HG03066 (cell line): ENCODE measurements around the gene SNX13.

Experiments
- ATAC-seq: cut with Tn5 transposase; IDR thresholded peaks from one replicate; pipeline ENCODE4 v1.9.1; 2021; ENCODE audit warnings: low read depth; ENCODE audit not compliant: unreplicated experiment

The SNX13 gene

GRCh38 chr7:17792075-17792936, 148.0 kb downstream of the SNX13 start:
- no peak for ATAC-seq

DNA sequence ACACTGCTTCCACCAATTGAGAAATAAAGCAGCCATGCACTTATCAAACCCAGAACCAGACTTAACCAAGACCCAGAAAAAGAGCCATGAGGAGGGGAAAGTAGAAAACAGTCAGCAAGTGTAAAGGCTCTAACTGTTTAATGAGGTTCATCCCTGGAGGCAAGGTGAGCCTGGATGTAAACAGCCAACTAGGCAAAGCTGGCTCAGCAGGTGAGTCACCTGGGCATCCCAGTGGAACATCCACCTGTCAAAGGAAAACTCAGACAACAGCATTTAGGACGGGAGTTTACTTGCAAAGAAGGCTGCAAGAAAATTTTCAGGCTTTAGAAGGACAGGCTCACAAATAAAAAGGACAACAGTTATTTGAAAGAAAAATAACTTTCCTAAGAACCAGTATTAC, 153.0 kb downstream of the SNX13 start:
- no peak for ATAC-seq

GRCh38 chr7:17786314-17786852, 153.9 kb downstream of the SNX13 start:
- no peak for ATAC-seq

- ATAC-seq = no peak
Measured at GRCh38 chr7:17782216-17782549, 158.1 kb downstream of the SNX13 start.

DNA sequence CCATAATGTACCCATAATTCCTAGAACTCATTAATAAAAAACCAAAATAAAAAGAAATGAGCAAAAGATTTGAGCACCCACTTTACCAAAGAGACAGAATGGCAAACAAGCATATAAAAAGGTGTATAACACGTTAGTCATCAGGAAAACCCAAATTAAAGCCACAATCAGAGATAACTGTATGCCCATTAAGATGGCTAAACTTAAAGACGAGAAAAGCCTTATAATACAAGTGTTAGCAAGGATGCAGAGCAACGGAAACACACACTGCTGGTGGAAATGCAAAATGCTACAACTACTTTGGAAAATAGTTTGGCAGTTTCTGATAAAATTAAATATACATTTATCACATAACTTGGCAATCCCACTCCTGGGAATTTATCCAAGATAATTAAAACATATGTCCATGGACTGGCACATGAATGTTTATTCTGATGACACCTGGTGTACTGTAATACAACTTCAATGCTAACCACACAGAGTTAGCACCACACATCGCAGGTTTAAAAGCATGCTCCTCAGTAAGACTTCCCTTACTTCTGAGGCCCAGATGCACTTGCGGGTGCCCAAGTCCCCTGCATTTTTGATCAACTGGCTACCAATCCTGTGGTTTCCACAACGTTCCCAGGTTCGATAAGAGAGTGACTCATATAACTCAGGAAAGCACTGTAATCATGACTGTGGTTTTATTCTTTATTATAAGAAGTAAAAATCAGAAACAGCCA, 158.6 kb downstream of the SNX13 start:
- ATAC-seq = no peak

DNA sequence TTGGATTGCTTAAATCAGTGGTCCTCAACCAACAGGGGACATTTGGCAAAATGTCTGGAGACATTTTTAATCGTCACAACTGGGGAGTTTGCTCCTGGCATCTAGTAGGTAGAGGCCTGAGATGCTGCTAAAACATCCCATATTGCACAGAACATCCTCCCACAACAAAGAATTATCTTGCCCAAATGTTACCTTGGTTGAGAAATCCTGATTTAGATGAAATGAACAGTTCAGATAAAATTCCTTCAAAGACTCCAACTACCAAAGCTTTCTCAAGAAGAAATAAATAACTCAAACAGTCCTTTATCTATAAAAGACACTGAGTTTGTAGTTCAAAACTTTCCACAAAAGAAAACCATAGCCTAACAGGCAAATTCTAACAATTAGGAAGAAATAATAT, 160.9 kb downstream of the SNX13 start:
- ATAC-seq = no peak

DNA sequence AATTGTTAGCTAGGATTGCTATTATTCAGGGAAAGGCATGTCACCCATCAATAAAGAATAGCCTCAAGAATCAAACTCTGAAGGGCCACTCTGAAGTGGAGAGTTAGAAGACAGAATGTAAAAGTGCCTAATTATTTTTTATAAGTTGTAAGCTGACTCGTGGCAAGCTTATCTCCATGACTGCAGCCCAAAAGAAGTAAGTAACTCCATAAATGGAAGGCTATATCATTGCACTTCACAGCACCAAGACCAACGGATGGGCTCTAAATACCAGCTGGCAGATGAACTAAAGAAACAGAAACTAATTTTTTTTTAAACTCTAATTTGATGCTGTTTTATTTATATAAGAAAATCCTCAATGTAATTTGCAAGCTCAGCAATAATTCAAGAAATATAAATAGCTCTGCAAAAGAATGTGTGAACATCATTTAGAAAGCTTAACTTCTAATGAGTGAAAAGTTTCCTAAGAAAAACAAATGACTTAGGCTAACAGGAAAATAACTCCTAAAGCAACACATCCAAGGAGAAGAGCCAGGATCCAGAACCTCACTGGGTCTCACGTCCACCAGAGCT, 165.5 kb downstream of the SNX13 start:
- ATAC-seq = no peak

GRCh38 chr7:17774248-17774647, 166.0 kb downstream of the SNX13 start:
- no peak for ATAC-seq

DNA sequence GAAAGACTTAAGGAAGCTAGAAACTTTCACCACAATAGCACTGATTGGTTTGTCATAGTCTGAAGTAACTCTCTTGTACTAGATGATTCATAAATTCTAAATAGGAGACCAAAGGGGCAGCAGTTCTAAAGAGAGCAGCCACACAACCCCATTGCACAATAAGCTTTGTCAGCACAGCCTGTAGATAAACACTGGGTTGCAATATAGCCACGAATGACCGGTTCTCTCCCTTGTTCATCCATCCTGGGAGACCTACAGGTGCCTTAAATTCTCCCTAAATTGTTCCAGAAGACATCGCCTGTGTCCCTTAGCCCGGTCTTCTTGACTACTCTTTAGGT, 167.0 kb downstream of the SNX13 start:
- no peak for ATAC-seq

DNA sequence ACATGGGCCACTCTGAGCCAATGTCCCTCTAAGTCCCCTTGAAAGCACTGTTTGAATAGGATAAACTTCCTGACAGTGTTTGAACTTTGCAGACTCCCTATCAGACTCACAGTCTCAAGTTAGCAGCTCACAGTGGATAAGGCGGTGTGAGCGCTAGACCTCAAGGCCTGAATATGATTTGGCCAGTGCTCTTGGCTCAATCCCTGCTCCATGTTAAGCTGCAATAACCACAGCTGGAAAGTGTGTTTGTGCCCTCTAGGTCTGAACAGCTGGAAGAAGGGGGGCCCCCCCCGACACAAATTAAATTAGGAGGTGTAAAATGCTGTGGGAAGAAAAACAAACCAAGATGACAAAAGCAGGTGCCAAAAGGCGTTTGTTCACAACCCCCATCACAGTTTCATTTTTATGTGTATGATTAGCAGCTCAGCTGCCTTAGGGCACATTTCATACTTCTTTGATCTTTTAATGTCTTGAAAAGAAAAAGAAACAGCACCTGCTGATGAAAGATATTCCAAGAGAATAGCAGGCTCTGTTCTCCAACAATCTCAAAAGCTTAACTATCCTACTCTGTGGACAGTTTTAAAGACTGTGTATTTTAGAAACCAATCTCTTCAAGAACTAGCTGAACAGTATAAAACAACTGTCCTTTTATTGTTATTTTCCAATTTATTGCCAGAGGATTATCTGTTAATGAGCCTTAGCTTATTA, 167.6 kb downstream of the SNX13 start:
- ATAC-seq = no peak

DNA sequence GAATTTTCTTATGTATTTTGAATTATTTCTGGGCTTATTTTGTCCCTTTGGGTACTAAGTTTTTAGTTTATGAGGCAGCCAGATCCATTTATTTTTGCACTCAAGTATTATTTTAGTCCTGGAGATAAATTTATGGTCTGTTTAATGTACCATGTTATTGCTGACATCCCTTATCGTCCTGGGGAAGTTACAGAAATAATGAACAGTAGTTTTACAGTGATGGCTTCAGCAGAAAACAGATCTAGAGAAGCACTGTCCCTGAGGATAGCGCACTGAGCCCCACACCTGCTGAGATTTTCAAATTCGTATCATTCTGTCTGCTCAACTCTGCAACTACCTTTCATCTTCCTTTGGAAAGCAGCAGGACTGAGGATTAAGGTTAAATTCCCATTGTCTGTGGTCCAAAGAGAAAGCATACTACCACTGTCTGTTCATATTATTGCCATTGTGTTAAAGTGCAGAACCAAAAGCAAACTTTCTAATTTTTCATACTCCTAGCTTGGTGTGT, 168.3 kb downstream of the SNX13 start:
- no peak for ATAC-seq

DNA sequence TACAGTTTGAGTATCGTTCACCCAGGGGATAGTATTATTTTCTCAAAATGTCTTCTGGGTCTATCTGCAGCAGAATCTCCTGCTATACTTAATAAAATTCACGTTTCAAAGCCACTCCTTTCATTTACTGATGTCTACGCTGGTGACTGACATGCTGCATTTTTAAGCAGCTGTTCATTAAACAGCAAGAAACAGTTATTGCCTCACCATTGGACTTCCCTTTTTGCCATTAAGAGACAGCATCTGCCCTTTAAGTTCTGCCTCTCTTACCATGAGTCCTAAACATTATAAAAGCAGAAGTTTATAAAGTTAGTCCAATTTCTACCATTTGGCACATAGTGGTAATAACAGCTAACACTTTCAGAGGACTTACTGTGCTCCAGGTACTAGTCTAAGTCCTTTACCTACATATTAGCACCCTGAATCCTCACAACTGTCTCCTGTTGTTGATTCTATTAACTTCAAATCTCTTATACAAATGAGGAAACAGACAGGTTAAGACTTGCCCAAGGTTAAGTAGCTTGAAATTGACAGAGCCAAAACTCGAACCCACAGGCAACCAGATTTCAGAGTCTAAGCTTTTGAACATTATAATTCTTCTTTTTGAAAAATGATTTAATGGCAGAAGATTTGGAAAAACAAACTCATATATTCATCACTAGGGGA, 169.5 kb downstream of the SNX13 start:
- ATAC-seq = no peak

- ATAC-seq = peak; percentile 56
Measured at GRCh38 chr7:17769918-17770317, 170.4 kb downstream of the SNX13 start.

- no peak for ATAC-seq
Measured at GRCh38 chr7:17758008-17758407, 182.3 kb downstream of the SNX13 start.

GRCh38 chr7:17746020-17746530, 194.2 kb downstream of the SNX13 start:
- no peak for ATAC-seq

- peak; percentile 67 for ATAC-seq
Measured at GRCh38 chr7:17745610-17746009, 194.7 kb downstream of the SNX13 start.

- no peak for ATAC-seq
Measured at GRCh38 chr7:17743316-17743715, 197.0 kb downstream of the SNX13 start.

GRCh38 chr7:17741426-17741825, 198.9 kb downstream of the SNX13 start:
- ATAC-seq = no peak
